ENCODE results near the gene CHMP4B. TPM values are rescaled to one million over a fixed set of nuclear protein-coding genes. Genes with fewer than 3 reads are reported as not detected.

CHMP4B gene
- total RNA-seq, 3 donors from 2014 or later (not counting 1 experiment from before 2014, with no cell fraction given), result 63.7 to 74.0 (median 70.0) TPM

- intact Hi-C loops (cut with micrococcal nuclease), result no loop called here
- H3K36me3 Mint-ChIP-seq, result peaks cover 6% of the 10 kb centered on the region
- no peak for DNase-seq
- no peaks in the 10 kb centered on the region for H3K9me3 ChIP-seq (ENCODE audit: control insufficient read depth, insufficient read depth, low read length)
- H3K27me3 Mint-ChIP-seq (ENCODE audit: low read depth in 2 of 2), result no peaks in the 10 kb centered on the region
- H3K4me3 ChIP-seq (ENCODE audit: low read length), result no peak overlapping the region
- ATAC-seq, result no peak
- no peak overlapping the region for H3K4me3 Mint-ChIP-seq
- peaks cover 12 to 20% of the 10 kb centered on the region in 2 donors for H3K4me1 Mint-ChIP-seq
- H3K36me3 ChIP-seq (ENCODE audit: control insufficient read depth, insufficient read depth, low read length), result peaks cover 5% of the 10 kb centered on the region
- H3K4me1 ChIP-seq (ENCODE audit: control insufficient read depth, insufficient read depth, low read length), result peaks cover 14% of the 10 kb centered on the region
- H3K27ac Mint-ChIP-seq, result no peak overlapping the region
- H3K27ac ChIP-seq (ENCODE audit: low read length), result no peak overlapping the region
- WGBS (ENCODE audit: insufficient coverage), result 98% methylated on average over 11 of the region's 11 CpGs
- H3K9me3 Mint-ChIP-seq, result no peaks in the 10 kb centered on the region
- no peaks in the 10 kb centered on the region for H3K27me3 ChIP-seq (ENCODE audit: control insufficient read depth, insufficient read depth, low read length)
- TF ChIP-seq CTCF (IDR thresholded peaks at IDR 0.05), result no peak
Observed at GRCh38 chr20:33790566-33790965, 20.6 kb upstream of the CHMP4B start.

GRCh38 chr20:33791021-33791420 lies 20.1 kb upstream of the CHMP4B start:
- Mint-ChIP-seq H3K27me3 (ENCODE audit: low read depth in 2 of 2) (no peaks in the 10 kb centered on the region), H3K36me3 (peaks cover 6% of the 10 kb centered on the region), H3K9me3 (no peaks in the 10 kb centered on the region), H3K27ac (no peak overlapping the region), H3K4me3 (no peak overlapping the region), H3K4me1 (peaks cover 12 to 17% of the 10 kb centered on the region in 2 donors)
- no peak for TF ChIP-seq CTCF (IDR thresholded peaks at IDR 0.05)
- H3K4me1 ChIP-seq (ENCODE audit: control insufficient read depth, insufficient read depth, low read length), result peaks cover 9% of the 10 kb centered on the region
- H3K27me3 ChIP-seq (ENCODE audit: control insufficient read depth, insufficient read depth, low read length), result no peaks in the 10 kb centered on the region
- no peaks in the 10 kb centered on the region for H3K9me3 ChIP-seq (ENCODE audit: control insufficient read depth, insufficient read depth, low read length)
- H3K36me3 ChIP-seq (ENCODE audit: control insufficient read depth, insufficient read depth, low read length), result peaks cover 5% of the 10 kb centered on the region
- ATAC-seq (no peak), DNase-seq (no peak)
- H3K4me3 ChIP-seq (ENCODE audit: low read length), result no peak overlapping the region
- 98% methylated on average over 31 of the region's 31 CpGs for WGBS (ENCODE audit: insufficient coverage)
- intact Hi-C loops (cut with micrococcal nuclease), result no loop called here
- H3K27ac ChIP-seq (ENCODE audit: low read length), result no peak overlapping the region

GRCh38 chr20:33791540-33791939 lies 19.6 kb upstream of the CHMP4B start:
- WGBS (ENCODE audit: insufficient coverage), result 95% methylated on average over 9 of the region's 9 CpGs
- no peaks in the 10 kb centered on the region for H3K27me3 ChIP-seq (ENCODE audit: control insufficient read depth, insufficient read depth, low read length)

More at GRCh38 chr20:33791540-33791939, 19.6 kb upstream of the CHMP4B start:
- DNase-seq, result no peak
- no peak for TF ChIP-seq CTCF (IDR thresholded peaks at IDR 0.05)
- intact Hi-C loops (cut with micrococcal nuclease), result no loop called here
- Histone ChIP-seq H3K27ac (ENCODE audit: low read length) (no peak overlapping the region), H3K4me3 (ENCODE audit: low read length) (no peak overlapping the region), H3K36me3 (ENCODE audit: control insufficient read depth, insufficient read depth, low read length) (peaks cover 5% of the 10 kb centered on the region), H3K9me3 (ENCODE audit: control insufficient read depth, insufficient read depth, low read length) (no peaks in the 10 kb centered on the region), H3K4me1 (ENCODE audit: control insufficient read depth, insufficient read depth, low read length) (peaks cover 7% of the 10 kb centered on the region)
- Mint-ChIP-seq H3K27me3 (ENCODE audit: low read depth in 2 of 2) (no peaks in the 10 kb centered on the region), H3K27ac (no peak overlapping the region), H3K4me3 (no peak overlapping the region), H3K36me3 (peaks cover 6% of the 10 kb centered on the region), H3K9me3 (no peaks in the 10 kb centered on the region), H3K4me1 (peaks cover 12% of the 10 kb centered on the region in 2 donors)
- no peak for ATAC-seq
